HepG2 (cell line): Measurements from ENCODE around the gene CENPP. TPM values are rescaled to one million over a fixed set of nuclear protein-coding genes. Genes with fewer than 3 reads are reported as not detected.

Source experiments
- ATAC-seq: fragments of 200-7000 bp; cut with Tn5 transposase; 3 replicates; pipeline ENCODE4 v1.9.1; 2020; ENCODE audit warnings: mild to moderate bottlenecking, moderate library complexity
- BruUV-seq: library from RNA; stranded (reverse); fragments of 400-500 nt; replicated peaks from 2 replicates; lab custom pipeline; 2021; lab: Mats Ljungman, UMichigan
- CTCF ChIA-PET: fragments of 300-600 bp; formaldehyde crosslinking; extraction: SDS; loops from one replicate; lab custom pipeline; 2021; ENCODE audit warnings: low total read pairs, inconsistent platforms, low intra/inter-chr PET ratio; lab: Yijun Ruan, JAX
- POLR2A ChIA-PET: fragments of 350-600 bp; sonication (Branson Sonifier 250); formaldehyde crosslinking; loops from one replicate; lab custom pipeline; 2020; ENCODE audit warnings: antibody characterized with exemption, inconsistent platforms; lab: Yijun Ruan, JAX
- DNase-seq: peaks from one replicate; pipeline ENCODE4 v3.0.0-alpha.2; 2015; ENCODE audit warnings: low spot score
- FAIRE-seq: peaks from 3 replicates; lab custom pipeline; 2011; peaks lifted over from hg19 to GRCh38; lab: Jason Lieb, UNC
- H2AFZ ChIP-seq: one replicate; pipeline ENCODE4 v1.6.1; 2011; ENCODE audit warnings: low read length, inconsistent platforms
- H3K27ac ChIP-seq: fragments of 300-600 bp; 3 replicates; pipeline ENCODE4 v1.8.0; 2011; ENCODE audit warnings: mixed run types, mild to moderate bottlenecking, mixed read lengths, low read length, inconsistent platforms; ENCODE audit not compliant: insufficient read depth; ENCODE audit errors: extremely low read length
- H3K27me3 ChIP-seq, 2 experiments: fragments of 200-600 bp in 1 of 2; 2 replicates in 1 of 2; 3 replicates in 1 of 2; pipeline versions ENCODE4 v1.6.0 to v1.8.0; 2011; ENCODE audit warnings: low read length in 2 of 2, mild to moderate bottlenecking in 2 of 2, moderate library complexity in 2 of 2, inconsistent platforms in 1 of 2; ENCODE audit not compliant: insufficient read depth in 2 of 2, control insufficient read depth in 1 of 2
- H3K36me3 ChIP-seq, 2 experiments: fragments of 200-600 bp in 1 of 2; replicated peaks in 1 of 2; 2 replicates in 1 of 2; 3 replicates in 1 of 2; pipeline versions ENCODE4 v1.5.1 to v1.8.0; 2011; ENCODE audit warnings: low read length in 2 of 2, inconsistent platforms in 1 of 2; ENCODE audit not compliant: insufficient read depth in 2 of 2, control insufficient read depth in 1 of 2
- H3K4me1 ChIP-seq: 2 replicates; pipeline ENCODE4 v1.5.1; 2012; ENCODE audit warnings: low read length, inconsistent platforms; ENCODE audit not compliant: insufficient read depth
- H3K4me2 ChIP-seq: 2 replicates; pipeline ENCODE4 v1.6.0; 2011; ENCODE audit warnings: low read depth, low read length, inconsistent platforms
- H3K4me3 ChIP-seq, 3 experiments: fragments of 200-600 bp in 1 of 3; sonication (generic), shearing (Covaris generic) in 1 of 3; replicated peaks in 1 of 3; 2 replicates each; pipeline ENCODE4 v1.5.1; 2011 to 2016; ENCODE audit warnings: low read length in 3 of 3, inconsistent platforms in 2 of 3, low read depth in 2 of 3, mild to moderate bottlenecking in 2 of 3, control low read depth in 1 of 3, mixed read lengths in 1 of 3; ENCODE audit not compliant: insufficient read depth in 1 of 3
- H3K79me2 ChIP-seq: one replicate; pipeline ENCODE4 v1.6.1; 2011; ENCODE audit warnings: low read length, inconsistent platforms; ENCODE audit not compliant: insufficient read depth
- H3K9ac ChIP-seq: 2 replicates; pipeline ENCODE4 v1.6.0; 2011; ENCODE audit warnings: mild to moderate bottlenecking, low read depth, low read length, inconsistent platforms; ENCODE audit not compliant: insufficient read depth
- H3K9me3 ChIP-seq: 2 replicates; pipeline ENCODE4 v1.5.1; 2012; ENCODE audit warnings: mild to moderate bottlenecking, low read length
- H4K20me1 ChIP-seq: 2 replicates; pipeline ENCODE4 v1.6.0; 2011; ENCODE audit warnings: inconsistent platforms, mild to moderate bottlenecking, low read length, moderate library complexity; ENCODE audit not compliant: insufficient read depth
- CREB1 ChIP-seq, 2 experiments: fragments of 450-650 bp in 1 of 2; IDR thresholded peaks; 2 replicates each; pipeline ENCODE4 v1.6.1; 2016 to 2017; ENCODE audit warnings: control low read depth in 1 of 2, mild to moderate bottlenecking in 1 of 2, missing compliant biosample characterization in 1 of 2, missing genetic modification characterization in 1 of 2
- ETV5 ChIP-seq: IDR thresholded peaks from 2 replicates; pipeline ENCODE4 v1.6.1; 2018; ENCODE audit warnings: missing biosample characterization, missing genetic modification reagents, inconsistent platforms, borderline replicate concordance
- MAFK ChIP-seq, 2 experiments: IDR thresholded peaks in 1 of 2; conservative IDR thresholded peaks in 1 of 2; 2 replicates each; pipeline ENCODE4 v1.6.1; 2011; ENCODE audit warnings: improper control_type of control experiment in 2 of 2, low read length in 2 of 2
- SIN3B ChIP-seq: fragments of 150-350 bp; IDR thresholded peaks from 2 replicates; pipeline ENCODE4 v1.6.1; 2014; ENCODE audit warnings: low read length
- ZNF382 ChIP-seq: sonication (generic); formaldehyde crosslinking; IDR thresholded peaks from 2 replicates; pipeline ENCODE4 v1.5.0; 2020; ENCODE audit warnings: missing genetic modification reagents, mild to moderate bottlenecking, borderline replicate concordance
- ZNF777 ChIP-seq: sonication (generic); formaldehyde crosslinking; IDR thresholded peaks from 2 replicates; pipeline ENCODE4 v1.4.0; 2020; ENCODE audit warnings: missing genetic modification reagents
- WGBS: methylation state at CpG from one replicate; pipeline ENCODE4 v1.1.6; 2017; ENCODE audit warnings: low lambda C conversion rate; 5-methylcytosine and 5-hydroxymethylcytosine counted together
- in situ Hi-C: cut with HindIII; loops from 2 replicates; pipeline ENCODE4 v1.10.0; 2017; ENCODE audit warnings: low pct_unique_long_range_greater_than_20kb; ENCODE audit not compliant: extremely low pct_ligation_motif_present
- intact Hi-C: fragments of 100-400 bp; cut with micrococcal nuclease; formaldehyde crosslinking; loops from one replicate; pipeline ENCODE4 v1.10.0; 2022; ENCODE audit not compliant: unreplicated experiment
- polyA plus RNA-seq, 8 experiments: library from polyadenylated mRNA; depleted of rRNA in 3 of 8; stranded (reverse) in 7 of 8; unstranded in 1 of 8; fragments of >200 nt; fragmentation: Illumina TruSeq in 4 of 8; extraction: Trizol in 4 of 8; gene quantifications; 2 replicates each; pipeline versions ENCODE4 v1.2.1 to v1.2.3, GENCODE V29; 2011 to 2016; ENCODE audit warnings: low read depth in 4 of 8, missing spikeins in 1 of 8, mixed read lengths in 1 of 8; ENCODE audit not compliant: insufficient read depth in 1 of 8
- total RNA-seq, 5 experiments: library from RNA; depleted of rRNA; stranded (reverse); fragments of >200 nt; fragmentation: Illumina TruSeq; extraction: Trizol; gene quantifications; 2 replicates each; pipeline ENCODE4 v1.2.3, GENCODE V29; 2016; ENCODE audit warnings: low read depth in 1 of 5

The CENPP gene
- total and polyA plus RNA-seq, 2 of the 13 experiments (the other 11 are each of a cell fraction or from before 2014, with no cell fraction given) = 2.0 to 11.4 TPM

- no peak for DNase-seq
- CTCF ChIA-PET = no interaction called here
- Histone ChIP-seq H2AFZ (no peak overlapping the region), H4K20me1 (no peaks in the 10 kb centered on the region), H3K4me3 (no peak overlapping the region), H3K36me3 (no peaks in the 10 kb centered on the region), H3K79me2 (no peaks in the 10 kb centered on the region), H3K4me2 (no peak overlapping the region), H3K9ac (no peak overlapping the region), H3K27ac (no peak overlapping the region), H3K4me1 (no peaks in the 10 kb centered on the region), H3K9me3 (no peaks in the 10 kb centered on the region), H3K27me3 (no peaks in the 10 kb centered on the region)
- WGBS = 91% methylated on average over 1 of the region's 1 CpG
- POLR2A ChIA-PET = no interaction called here
- in situ Hi-C loops (no loop called here), intact Hi-C loops (no loop called here)
- no TSS peak for BruUV-seq
- no peak for FAIRE-seq
- no peak for ATAC-seq
- TF ChIP-seq MAFK (conservative IDR thresholded peaks at IDR 0.05 in 1 of 2, IDR thresholded peaks at IDR 0.05 in 1 of 2; ENCODE audit: low read length in 2 of 2) (0 out of 4 replicates have a peak, but pooled peaks of 1 of the 2 experiments have one; percentile 12), CREB1 (IDR thresholded peaks at IDR 0.05) (no peak), CREB1 (CRISPR knock-in tag; IDR thresholded peaks at IDR 0.05) (no peak)
Measured at GRCh38 chr9:92384375-92384774, 58.6 kb downstream of the CENPP start.

GRCh38 chr9:92385001-92385400 lies 59.2 kb downstream of the CENPP start:
- Histone ChIP-seq H3K36me3 (no peaks in the 10 kb centered on the region), H4K20me1 (no peaks in the 10 kb centered on the region), H3K79me2 (no peaks in the 10 kb centered on the region), H3K9me3 (no peaks in the 10 kb centered on the region), H3K4me2 (no peak overlapping the region), H3K9ac (no peak overlapping the region), H3K27ac (no peak overlapping the region), H2AFZ (no peak overlapping the region), H3K4me3 (no peak overlapping the region), H3K4me1 (no peaks in the 10 kb centered on the region), H3K27me3 (no peaks in the 10 kb centered on the region)
- in situ Hi-C loops = no loop called here
- no TSS peak for BruUV-seq
- ChIA-PET POLR2A (no interaction called here), CTCF (no interaction called here)
- no peak for DNase-seq
- intact Hi-C loops = no loop called here
- no peak for TF ChIP-seq ZNF777 (CRISPR knock-in tag)
- TF ChIP-seq ZNF382 (CRISPR knock-in tag) = no peak
- TF ChIP-seq SIN3B = no peak
- no peak for TF ChIP-seq ETV5 (CRISPR knock-in tag)
- no peak for FAIRE-seq
- ATAC-seq = no peak
- WGBS = 79% methylated on average over 3 of the region's 3 CpGs
